Activated CD8-positive, alpha-beta memory T cell treated with anti-CD3 and anti-CD28 coated beads, Interleukin-2, amount 50 U/mL, for 48 hours (primary cell): ENCODE measurements around the gene SYT2.
"Not testable (repeated sequence)": the region's sequence is repeated elsewhere in the genome, so short reads cannot be mapped to it uniquely, and the experiment has no call there.

Experiments used
- DNase-seq: peaks from one replicate; pipeline ENCODE4 v3.0.0-alpha.2; 2020

The SYT2 gene

GRCh38 chr1:202619505-202619904, 90.7 kb downstream of the SYT2 start:
- no peak for DNase-seq

- not testable (repeated sequence) for DNase-seq
Observed at GRCh38 chr1:202619012-202619411, 91.2 kb downstream of the SYT2 start.

- no peak for DNase-seq
Observed at GRCh38 chr1:202616355-202616915, 93.8 kb downstream of the SYT2 start.

- DNase-seq = no peak
Observed at GRCh38 chr1:202615501-202616354, 94.5 kb downstream of the SYT2 start.

DNA sequence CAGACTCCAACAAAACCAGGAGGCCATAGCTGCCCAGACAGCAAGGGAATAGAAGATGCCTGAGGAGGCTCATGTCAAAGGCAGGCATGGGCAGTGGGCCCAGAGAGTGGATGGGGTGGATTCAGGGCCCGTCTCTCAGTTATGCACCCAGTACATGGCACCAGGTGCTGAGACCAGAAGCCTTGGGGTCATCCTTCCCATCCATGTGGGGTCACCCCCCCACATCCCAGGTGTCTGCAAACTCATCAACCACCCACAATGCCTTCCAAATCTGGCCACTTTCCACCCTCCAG, 95.1 kb downstream of the SYT2 start:
- DNase-seq = not testable (repeated sequence)

DNA sequence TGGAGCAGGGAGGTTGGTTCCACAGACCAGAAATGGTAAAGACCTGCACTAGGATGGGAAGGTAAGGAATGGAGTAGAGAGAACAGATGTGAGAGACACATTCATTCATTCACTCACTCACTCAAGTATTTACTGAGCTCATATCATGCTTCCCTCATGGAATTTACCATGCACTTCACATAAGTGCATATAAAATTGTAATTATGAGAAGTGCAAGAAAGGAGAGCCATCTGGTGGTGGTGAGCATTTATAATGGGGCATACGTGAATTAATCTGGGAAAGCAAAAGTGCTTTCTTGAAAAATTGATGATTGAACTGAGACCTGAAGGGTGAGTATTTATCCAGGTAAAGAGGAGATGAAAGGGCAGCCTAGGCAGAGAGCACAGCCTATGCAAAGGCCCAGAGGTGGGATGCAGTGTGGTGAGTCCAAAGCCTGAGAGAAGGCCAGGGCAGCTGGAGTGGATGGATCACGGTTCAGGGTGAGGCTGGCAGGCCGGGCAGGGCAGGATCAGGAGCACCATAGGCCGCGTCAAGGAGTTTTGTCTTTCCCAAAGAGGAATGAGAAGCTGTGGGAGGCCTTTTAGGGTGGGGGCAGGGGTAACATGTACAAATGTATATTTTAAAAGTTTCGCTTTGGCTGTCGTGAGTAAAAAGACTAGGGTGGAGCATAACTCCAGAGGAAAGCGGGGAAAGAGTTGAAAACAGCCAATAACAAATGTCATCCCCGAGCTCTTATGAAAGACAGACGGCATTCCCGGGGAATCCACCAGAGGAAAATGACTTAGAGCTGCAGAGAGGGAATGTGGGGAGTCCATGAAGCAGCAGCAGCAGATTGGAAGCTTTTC, 95.7 kb downstream of the SYT2 start:
- DNase-seq = not testable (repeated sequence)

DNA sequence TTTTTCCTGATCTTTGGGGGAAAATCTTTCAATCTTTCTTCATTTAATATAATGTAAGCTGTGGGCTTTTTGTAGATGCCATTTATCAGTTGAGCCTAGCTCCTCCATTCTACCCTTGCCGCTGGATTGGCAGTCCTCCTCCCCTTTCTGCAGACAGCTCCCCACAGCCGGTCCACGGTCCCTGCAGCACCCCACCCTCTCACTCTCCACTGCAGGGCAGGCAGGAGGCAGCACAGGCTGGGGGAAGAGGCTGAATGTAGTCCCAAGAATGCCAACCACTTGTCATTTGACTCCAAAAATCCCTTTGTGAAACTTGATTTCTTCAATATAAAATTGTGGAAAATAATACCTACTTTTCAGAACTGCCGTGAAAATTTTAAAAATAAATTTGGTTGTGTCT, 96.7 kb downstream of the SYT2 start:
- DNase-seq = no peak

DNA sequence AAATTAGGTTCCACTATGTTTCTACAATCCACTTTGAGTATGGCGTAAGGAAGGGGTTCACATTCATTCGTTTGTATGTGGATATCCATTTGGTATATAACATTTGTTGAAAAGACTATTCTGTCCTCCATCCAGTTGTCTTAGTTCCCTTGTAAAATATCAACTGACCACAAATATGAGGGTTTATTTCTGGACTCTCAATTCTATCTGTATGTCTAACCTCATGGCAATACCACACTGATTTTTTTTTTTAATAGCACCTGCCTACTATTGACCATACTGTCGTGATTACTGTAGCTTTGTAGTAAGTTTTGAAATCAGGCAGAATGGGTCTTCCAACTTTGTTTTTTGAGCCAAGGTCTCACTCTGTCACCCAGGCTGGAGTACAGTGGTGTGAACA, 98.2 kb downstream of the SYT2 start:
- DNase-seq = not testable (repeated sequence)

- no peak for DNase-seq
Observed at GRCh38 chr1:202605515-202605914, 104.7 kb downstream of the SYT2 start.

GRCh38 chr1:202603435-202603834, 106.8 kb downstream of the SYT2 start:
- DNase-seq = no peak

DNA sequence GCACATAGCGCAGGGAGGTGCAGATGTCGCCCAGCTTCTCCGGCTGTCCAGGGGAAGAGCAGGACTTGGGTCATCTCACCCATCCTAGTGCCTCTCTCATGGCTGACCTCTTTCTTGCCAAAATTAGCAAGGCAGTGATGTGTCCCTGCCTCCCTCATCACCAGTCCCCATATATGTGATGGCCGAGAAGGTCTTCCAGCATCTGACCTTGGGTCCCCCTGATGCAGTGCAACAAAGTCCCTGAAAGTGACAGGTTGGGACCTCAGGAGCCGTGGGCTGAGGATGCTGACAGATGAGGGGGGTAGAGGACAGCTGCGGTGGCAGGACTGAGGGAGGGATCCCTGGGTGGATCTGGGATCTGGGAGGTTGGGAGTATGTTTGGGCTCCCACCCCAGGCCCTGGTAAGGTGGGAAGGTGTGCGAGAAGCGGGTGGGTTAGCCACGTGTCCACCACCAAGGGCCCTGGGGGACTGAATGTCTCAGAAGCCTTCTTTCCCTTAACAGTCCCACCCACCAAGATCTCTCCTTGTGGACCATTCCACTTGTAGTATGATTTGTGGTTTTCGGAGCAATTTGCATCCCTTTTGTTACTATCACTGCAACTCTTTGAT, 109.7 kb downstream of the SYT2 start:
- DNase-seq = no peak

- DNase-seq = peak; percentile 65
Observed at GRCh38 chr1:202599669-202600431, 110.4 kb downstream of the SYT2 start.

GRCh38 chr1:202597090-202597761, 113.0 kb downstream of the SYT2 start:
- no peak for DNase-seq

- DNase-seq = no peak
Observed at GRCh38 chr1:202596638-202597037, 113.6 kb downstream of the SYT2 start.

- no peak for DNase-seq
Observed at GRCh38 chr1:202593845-202594244, 116.4 kb downstream of the SYT2 start.

DNA sequence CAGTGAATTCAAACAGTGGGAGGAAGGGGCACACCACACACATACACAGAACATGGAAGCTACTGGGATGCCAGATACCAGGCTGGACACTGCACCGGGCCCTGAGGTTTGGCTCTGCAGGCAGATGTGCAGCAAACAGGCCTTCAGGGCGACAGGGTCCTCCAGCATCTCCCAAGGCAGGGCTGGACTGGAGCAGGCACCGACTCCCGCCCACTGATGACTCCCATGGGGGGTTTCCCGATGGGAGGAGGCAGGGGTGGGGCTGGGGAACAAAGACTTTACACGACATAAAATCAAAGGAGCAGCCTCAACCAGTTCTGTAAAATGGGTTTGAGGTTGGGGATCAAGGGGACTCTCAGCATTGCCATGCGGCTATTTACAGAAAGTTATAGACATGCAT, 118.1 kb downstream of the SYT2 start:
- no peak for DNase-seq

DNA sequence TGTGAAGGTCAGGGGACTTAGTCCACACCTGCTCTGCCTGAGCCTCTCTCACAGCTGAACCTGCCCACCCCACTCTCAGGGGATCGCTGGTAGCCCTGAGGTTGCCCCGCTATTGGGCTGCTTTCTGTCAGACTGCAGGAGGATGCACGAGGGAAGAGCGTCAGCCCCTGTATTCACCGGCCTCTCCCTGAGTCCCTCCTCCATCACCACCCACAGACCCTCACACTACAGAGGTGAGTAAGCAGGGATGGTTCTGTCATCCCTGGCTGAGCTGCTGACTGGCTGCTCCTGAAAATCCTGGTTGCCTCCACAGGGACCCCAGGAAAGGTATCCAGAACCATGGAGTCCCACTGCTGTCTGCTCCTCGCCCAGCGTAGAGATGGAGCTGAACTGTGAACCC, 118.7 kb downstream of the SYT2 start:
- no peak for DNase-seq

DNA sequence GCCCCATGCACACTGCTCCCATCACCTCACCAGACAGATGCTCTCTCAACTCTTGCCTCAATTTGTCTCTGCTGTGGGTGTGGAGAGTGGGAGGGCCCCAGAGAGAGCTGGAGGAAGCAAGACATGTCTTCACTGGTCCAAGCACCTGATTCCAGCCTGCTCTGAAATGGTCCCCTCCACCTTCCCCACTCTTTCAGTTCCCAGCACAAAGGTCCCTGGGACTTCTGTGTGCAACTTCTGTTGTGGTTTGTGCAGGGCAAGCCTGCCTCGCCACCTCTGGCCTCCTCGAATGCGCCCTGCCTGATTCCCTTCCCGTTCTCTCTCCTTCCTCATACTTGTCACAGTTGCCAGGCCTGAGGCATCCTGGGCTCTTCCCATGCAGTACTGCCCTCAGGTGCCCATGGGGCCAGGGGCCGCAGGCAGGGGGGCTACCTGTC, 119.3 kb downstream of the SYT2 start:
- no peak for DNase-seq

- DNase-seq = no peak
Observed at GRCh38 chr1:202590126-202590525, 120.1 kb downstream of the SYT2 start.

DNA sequence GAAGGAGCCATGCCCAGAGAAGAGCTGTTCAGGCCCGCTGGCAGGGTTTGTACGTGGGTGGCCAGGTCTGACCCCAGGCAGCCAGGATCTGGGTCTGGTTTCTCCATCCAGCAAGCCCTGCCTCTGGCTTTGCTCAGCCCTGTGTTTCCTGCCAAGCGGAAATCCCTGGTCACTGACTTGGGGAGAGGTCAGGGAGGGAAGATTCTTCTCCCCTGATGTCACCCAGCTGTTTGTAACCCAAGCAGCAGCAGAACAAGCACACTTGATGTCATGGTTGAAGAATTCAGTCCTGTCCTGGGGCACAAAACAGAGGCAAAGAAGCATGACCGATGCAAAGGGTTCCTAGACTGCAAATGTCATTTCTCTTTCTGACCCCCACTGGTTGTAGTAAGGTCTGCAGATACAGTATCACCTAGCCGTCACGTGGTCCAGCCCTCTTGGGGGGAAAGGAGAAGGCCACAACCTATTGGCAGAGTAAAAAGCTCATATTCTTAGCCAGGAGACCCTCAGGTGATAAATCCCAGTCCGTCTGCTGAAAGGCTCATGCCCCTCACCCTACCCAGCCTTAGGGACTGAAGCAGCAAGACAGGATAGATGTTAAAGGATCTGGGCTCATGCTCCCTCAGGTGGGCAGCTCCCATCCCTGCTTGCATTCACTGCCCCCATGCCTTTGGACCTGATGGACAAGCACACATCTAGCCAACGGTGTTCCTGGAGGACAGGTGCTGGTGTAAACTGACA, 120.9 kb downstream of the SYT2 start:
- DNase-seq = no peak

DNA sequence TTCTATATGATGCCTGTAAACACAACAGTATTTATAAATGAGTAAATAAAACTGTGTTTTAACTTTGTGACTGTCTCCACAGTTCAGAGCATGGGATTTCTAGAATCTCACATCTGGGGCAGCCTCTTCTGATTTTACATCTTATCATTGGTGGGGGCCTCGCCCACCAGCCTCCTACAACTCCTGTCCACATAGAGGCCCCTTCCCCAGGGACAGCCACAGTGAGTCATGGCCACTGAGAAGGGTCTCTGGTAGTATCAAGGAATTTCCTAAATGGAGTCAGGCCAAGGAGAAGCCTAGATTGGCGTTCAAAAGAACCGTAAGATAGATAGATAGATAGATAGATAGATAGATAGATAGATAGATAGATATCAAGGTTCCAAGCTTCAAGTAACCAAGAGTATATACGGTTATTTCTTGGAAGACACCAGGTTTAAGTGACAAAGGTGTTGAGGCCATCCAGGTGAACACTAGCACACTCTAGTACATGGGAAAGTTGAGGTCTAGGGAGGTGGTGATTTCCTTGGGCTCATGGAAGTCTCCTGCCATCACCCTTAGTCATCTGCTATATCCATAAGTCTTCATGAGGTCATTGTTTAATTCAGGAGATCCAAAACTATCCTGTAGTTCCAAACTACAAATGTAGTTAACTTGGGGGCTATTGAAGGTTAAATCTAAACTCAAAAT, 121.6 kb downstream of the SYT2 start:
- no peak for DNase-seq
